ENCODE results near the gene KANK4. TPM values are rescaled to one million over a fixed set of nuclear protein-coding genes. Genes with fewer than 3 reads are reported as not detected.
A peak's percentile ranks its signal among the peaks of the same experiment; 100 is the strongest.

KANK4 gene
- polyA plus RNA-seq, 1 donor (not counting 4 experiments of a cell fraction or from before 2014, with no cell fraction given), result 0.92 TPM

- Histone ChIP-seq H3K79me2 (ENCODE audit: control insufficient read depth, insufficient read depth, low read length) (no peaks in the 10 kb centered on the region), H3K4me2 (ENCODE audit: control insufficient read depth, extremely low read depth, insufficient read depth, low read depth, low read length) (no peak overlapping the region), H3K9me1 (ENCODE audit: control insufficient read depth, extremely low read depth, insufficient read depth, low read length) (no peaks in the 10 kb centered on the region), H3K27ac (ENCODE audit: control insufficient read depth, insufficient read depth, low read length) (no peak overlapping the region), H3K27me3 (ENCODE audit: control insufficient read depth, extremely low read depth, insufficient read depth, low read length) (no peaks in the 10 kb centered on the region), H3K9ac (ENCODE audit: control insufficient read depth, extremely low read depth, insufficient read depth, low read length) (no peak overlapping the region), H3K36me3 (ENCODE audit: control insufficient read depth in 2 of 2, extremely low read depth in 1 of 2, insufficient read depth in 2 of 2, low read length in 2 of 2) (no peaks in the 10 kb centered on the region), H2AFZ (ENCODE audit: control insufficient read depth, low read length) (no peak overlapping the region), H3K4me1 (ENCODE audit: control insufficient read depth, extremely low read depth, insufficient read depth, low read length) (peaks cover 28% of the 10 kb centered on the region), H4K20me1 (ENCODE audit: control insufficient read depth, extremely low read depth, insufficient read depth, low read length) (no peaks in the 10 kb centered on the region), H3K9me3 (ENCODE audit: control insufficient read depth, low read depth, low read length) (no peaks in the 10 kb centered on the region), H3K4me3 (ENCODE audit: control insufficient read depth in 2 of 3, extremely low read depth in 1 of 3, insufficient read depth in 2 of 3, low read depth in 1 of 3, low read length in 3 of 3) (no peak overlapping the region)
- no peak for DNase-seq (ENCODE audit: low read depth, low spot score)
- TF ChIP-seq EZH2 (IDR thresholded peaks at IDR 0.05; ENCODE audit: low read length), result no peak
- TF ChIP-seq, protein P1, sequence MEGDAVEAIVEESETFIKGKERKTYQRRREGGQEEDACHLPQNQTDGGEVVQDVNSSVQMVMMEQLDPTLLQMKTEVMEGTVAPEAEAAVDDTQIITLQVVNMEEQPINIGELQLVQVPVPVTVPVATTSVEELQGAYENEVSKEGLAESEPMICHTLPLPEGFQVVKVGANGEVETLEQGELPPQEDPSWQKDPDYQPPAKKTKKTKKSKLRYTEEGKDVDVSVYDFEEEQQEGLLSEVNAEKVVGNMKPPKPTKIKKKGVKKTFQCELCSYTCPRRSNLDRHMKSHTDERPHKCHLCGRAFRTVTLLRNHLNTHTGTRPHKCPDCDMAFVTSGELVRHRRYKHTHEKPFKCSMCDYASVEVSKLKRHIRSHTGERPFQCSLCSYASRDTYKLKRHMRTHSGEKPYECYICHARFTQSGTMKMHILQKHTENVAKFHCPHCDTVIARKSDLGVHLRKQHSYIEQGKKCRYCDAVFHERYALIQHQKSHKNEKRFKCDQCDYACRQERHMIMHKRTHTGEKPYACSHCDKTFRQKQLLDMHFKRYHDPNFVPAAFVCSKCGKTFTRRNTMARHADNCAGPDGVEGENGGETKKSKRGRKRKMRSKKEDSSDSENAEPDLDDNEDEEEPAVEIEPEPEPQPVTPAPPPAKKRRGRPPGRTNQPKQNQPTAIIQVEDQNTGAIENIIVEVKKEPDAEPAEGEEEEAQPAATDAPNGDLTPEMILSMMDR (optimal IDR thresholded peaks at IDR 0.05 in 1 of 3, IDR thresholded peaks at IDR 0.05 in 1 of 3, conservative IDR thresholded peaks at IDR 0.05 in 1 of 3; ENCODE audit: extremely low read depth in 1 of 3, insufficient read depth in 2 of 3, low read length in 3 of 3), result no peak
- dilution Hi-C loops (cut with MboI; ENCODE audit: extremely low pct_ligation_motif_present, low sequenced_read_pairs), result no loop called here
- FAIRE-seq, result no peak
Measured at GRCh38 chr1:62238507-62238906, 80.7 kb downstream of the KANK4 start.

DNA sequence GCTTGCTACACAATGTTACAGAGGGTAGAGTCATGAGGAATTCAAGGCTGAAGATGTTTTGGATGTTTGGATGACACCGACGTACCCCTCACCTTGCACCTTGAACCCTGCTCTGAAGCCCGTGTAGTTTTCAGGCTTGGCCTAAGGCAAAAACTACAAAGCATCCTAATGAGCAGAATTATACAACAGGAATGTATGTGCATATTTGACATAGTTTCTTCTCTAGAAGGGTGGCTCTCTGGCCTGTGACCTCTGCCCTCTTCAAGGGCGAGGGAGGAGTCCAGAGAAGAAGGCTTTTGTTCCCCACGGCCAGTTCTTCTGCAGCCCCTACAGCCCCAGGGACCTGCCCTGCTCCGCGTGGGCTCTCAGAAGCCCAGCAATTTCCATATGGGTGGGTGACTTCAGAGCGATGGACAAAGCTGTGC lies 81.3 kb downstream of the KANK4 start:
- FAIRE-seq (no peak), DNase-seq (ENCODE audit: low read depth, low spot score) (no peak)
- H4K20me1 ChIP-seq (ENCODE audit: control insufficient read depth, extremely low read depth, insufficient read depth, low read length), result no peaks in the 10 kb centered on the region
- no peak overlapping the region for H3K27ac ChIP-seq (ENCODE audit: control insufficient read depth, insufficient read depth, low read length)
- dilution Hi-C loops (cut with MboI; ENCODE audit: extremely low pct_ligation_motif_present, low sequenced_read_pairs), result no loop called here
- H3K4me1 ChIP-seq (ENCODE audit: control insufficient read depth, extremely low read depth, insufficient read depth, low read length), result peaks cover 33% of the 10 kb centered on the region
- TF ChIP-seq, protein P1 (optimal IDR thresholded peaks at IDR 0.05 in 1 of 3, IDR thresholded peaks at IDR 0.05 in 1 of 3, conservative IDR thresholded peaks at IDR 0.05 in 1 of 3; ENCODE audit: extremely low read depth in 1 of 3, insufficient read depth in 2 of 3, low read length in 3 of 3), result no peak
- TF ChIP-seq EZH2 (IDR thresholded peaks at IDR 0.05; ENCODE audit: low read length), result no peak
- H3K9me1 ChIP-seq (ENCODE audit: control insufficient read depth, extremely low read depth, insufficient read depth, low read length), result no peaks in the 10 kb centered on the region
- H3K36me3 ChIP-seq (ENCODE audit: control insufficient read depth in 2 of 2, extremely low read depth in 1 of 2, insufficient read depth in 2 of 2, low read length in 2 of 2), result no peaks in the 10 kb centered on the region
- H3K79me2 ChIP-seq (ENCODE audit: control insufficient read depth, insufficient read depth, low read length), result no peaks in the 10 kb centered on the region
- H3K4me2 ChIP-seq (ENCODE audit: control insufficient read depth, extremely low read depth, insufficient read depth, low read depth, low read length), result peak overlapping the region; percentile 24
- H3K9me3 ChIP-seq (ENCODE audit: control insufficient read depth, low read depth, low read length), result no peaks in the 10 kb centered on the region
- no peak overlapping the region for H3K9ac ChIP-seq (ENCODE audit: control insufficient read depth, extremely low read depth, insufficient read depth, low read length)
- H3K4me3 ChIP-seq (ENCODE audit: control insufficient read depth in 2 of 3, extremely low read depth in 1 of 3, insufficient read depth in 2 of 3, low read depth in 1 of 3, low read length in 3 of 3), result no peak overlapping the region
- no peaks in the 10 kb centered on the region for H3K27me3 ChIP-seq (ENCODE audit: control insufficient read depth, extremely low read depth, insufficient read depth, low read length)
- no peak overlapping the region for H2AFZ ChIP-seq (ENCODE audit: control insufficient read depth, low read length)

Data from keratinocyte (primary cell).